LNCAP (cell line): Measurements from ENCODE around the gene SLC38A1.

Source experiments
- CTCF ChIP-seq: fragments of 450-650 bp; IDR thresholded peaks from 2 replicates; pipeline ENCODE4 v1.5.1; 2017; ENCODE audit warnings: mild to moderate bottlenecking

SLC38A1 gene

DNA sequence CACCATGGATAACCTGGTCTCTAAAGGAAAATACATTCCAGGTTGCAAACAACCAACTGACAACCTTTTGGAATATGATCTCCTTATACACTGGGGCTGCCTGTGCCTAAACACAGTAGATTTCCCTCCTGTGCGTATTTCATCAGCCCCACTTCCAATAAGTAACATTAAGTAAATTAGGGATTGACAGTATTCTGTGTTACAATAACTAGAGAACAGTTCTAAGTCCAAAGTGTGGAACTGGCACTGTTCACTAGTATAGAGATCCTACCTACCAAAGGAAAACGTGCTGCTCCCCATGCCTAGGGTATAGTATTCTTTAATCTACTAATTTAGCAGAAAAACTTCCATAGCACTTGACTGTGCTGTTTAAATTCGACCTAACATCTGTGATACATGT, 82.8 kb downstream of the SLC38A1 start:
- TF ChIP-seq CTCF = no peak

DNA sequence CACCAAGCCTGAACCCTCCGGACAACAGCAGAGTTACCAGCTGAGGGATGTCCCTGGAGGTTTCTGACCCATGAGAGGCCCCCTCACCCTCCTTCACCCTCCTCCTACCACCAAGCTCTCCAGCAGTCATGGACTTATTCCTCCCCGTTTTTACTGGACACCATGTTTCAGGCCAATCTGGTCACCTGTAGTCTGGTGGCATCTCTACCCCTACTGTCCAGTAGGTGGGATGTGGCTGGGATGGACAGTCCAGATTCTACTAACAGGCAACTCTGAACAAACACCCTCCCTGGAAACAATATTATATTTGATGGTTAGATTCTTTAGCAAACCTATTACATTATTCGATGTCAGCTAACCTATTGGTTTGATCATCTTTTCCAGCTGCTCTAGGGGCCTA, 83.2 kb downstream of the SLC38A1 start:
- no peak for TF ChIP-seq CTCF

DNA sequence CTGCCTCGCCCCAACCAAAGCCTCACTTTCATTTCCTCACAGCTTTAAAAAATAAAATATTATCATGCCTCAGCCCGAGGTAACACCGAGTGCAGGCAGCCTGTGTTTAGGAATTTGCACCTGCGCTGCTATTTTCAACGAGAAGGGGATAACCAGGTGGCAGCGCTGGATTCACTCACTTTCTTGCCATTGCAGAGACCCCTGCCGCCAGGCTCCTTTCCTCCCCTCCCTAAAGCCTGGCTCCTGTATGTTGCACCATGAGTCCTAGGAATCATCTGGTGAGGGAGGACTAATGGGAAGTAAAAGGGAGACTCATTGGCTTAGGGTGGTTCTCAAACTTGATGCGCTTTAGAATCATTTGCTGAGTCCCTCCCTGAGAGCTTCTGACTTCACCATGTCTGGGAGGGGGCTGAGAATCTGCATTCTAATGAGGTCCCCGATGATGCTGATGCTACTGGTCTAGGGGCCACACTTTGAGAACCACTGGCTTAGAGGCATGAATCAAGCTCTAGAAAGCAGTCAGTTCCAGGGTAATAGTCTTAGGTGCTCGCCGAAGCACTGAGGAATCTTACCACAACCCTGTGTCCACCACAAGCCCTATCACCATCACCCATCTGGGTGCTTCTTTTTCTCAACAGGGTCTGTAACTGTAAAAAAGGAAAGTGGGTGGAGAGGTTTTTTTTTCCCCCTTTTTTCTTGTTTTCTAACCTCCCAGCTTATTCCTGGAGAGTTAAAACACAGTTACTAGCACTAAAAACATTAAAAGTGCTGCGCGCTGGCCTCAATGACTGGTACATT, 83.8 kb downstream of the SLC38A1 start:
- TF ChIP-seq CTCF = no peak

DNA sequence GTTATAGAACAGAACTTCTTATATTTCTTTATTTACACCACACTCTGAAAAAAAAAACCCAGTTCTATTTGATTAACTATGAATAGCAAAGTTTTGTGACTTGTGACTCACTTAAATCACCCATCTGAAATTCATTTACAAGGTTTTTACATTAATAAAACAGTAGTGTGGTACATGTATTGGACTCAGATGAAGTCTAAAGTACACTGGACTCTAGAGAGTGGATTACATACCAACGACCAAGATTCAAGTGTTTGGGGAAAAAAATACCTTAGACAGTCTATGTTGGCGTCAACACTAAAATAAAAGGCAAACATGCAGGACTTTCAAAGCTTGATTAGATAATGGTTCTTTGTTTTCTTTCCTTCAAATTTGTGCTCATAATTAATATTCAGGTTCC, 85.7 kb downstream of the SLC38A1 start:
- no peak for TF ChIP-seq CTCF

- no peak for TF ChIP-seq CTCF
These were observed 87.4 kb downstream of the SLC38A1 start for GRCh38 chr12:46181465-46181864.

DNA sequence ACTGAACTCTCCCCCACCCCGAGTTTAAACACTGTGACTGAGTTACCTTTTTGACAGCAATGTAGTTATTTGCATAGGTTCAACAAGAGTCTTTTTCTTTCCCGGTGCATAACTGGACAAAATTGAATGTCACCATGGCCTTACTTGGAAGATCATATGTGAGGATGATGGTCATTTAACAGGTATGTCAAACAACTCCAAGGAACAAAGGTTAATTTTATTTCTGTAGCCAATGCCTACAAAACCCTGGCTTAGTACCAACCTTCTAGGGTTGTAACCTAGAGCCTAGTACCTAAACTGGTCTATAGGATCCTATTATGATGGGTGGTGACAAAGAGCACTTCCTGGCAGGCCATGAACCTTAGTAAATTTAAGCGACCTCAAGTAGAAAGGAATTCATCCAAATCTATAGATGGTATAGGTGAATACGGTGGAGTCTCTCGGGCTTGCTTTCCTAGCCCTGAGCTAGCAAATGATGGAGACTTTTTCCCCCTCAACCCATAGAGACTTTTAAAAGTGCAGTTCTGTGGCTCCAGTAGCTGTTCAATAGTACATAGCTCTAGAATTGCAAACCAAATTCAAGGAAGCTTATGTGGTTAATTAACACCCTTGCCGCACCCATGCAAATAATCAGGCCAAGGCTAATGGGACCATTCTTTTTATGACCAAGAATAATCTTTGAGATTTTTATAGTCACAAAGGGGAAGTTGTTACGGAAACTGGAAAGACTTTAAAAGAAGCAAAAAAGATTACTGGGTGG, 89.0 kb downstream of the SLC38A1 start:
- no peak for TF ChIP-seq CTCF

GRCh38 chr12:46177837-46178608, 90.8 kb downstream of the SLC38A1 start:
- no peak for TF ChIP-seq CTCF
